HEK293T (cell line): ENCODE results near the gene PLD5.

Source experiments
- CTCF ChIA-PET: fragments of 350-600 bp; formaldehyde crosslinking; extraction: SDS; loops from one replicate; lab custom pipeline; 2021; ENCODE audit warnings: antibody characterized with exemption, inconsistent platforms; lab: Yijun Ruan, JAX
- POLR2A ChIA-PET: fragments of 350-600 bp; formaldehyde crosslinking; extraction: SDS; loops from one replicate; lab custom pipeline; 2020; ENCODE audit warnings: antibody characterized with exemption, inconsistent platforms; lab: Yijun Ruan, JAX
- DNase-seq: peaks from one replicate; pipeline ENCODE4 v3.0.0; 2012; ENCODE audit warnings: mixed read lengths; ENCODE audit errors: extremely low spot score
- ARNT ChIP-seq: fragments of 450-650 bp; IDR thresholded peaks from 2 replicates; pipeline ENCODE4 v1.6.1; 2017; ENCODE audit warnings: mild to moderate bottlenecking
- BHLHE40 ChIP-seq: fragments of 450-650 bp; IDR thresholded peaks from 2 replicates; pipeline ENCODE4 v1.6.1; 2016; ENCODE audit warnings: mild to moderate bottlenecking, moderate library complexity, borderline replicate concordance
- CTBP1 ChIP-seq: fragments of 450-650 bp; IDR thresholded peaks from 2 replicates; pipeline ENCODE4 v1.6.1; 2016; ENCODE audit warnings: borderline replicate concordance
- ELF4 ChIP-seq: fragments of 450-650 bp; IDR thresholded peaks from 2 replicates; pipeline ENCODE4 v1.6.1; 2017; ENCODE audit warnings: antibody characterized with exemption
- FOXA1 ChIP-seq: fragments of 450-650 bp; IDR thresholded peaks from 2 replicates; pipeline ENCODE4 v1.6.1; 2016; ENCODE audit warnings: mild to moderate bottlenecking
- FOXK2 ChIP-seq: fragments of 450-650 bp; IDR thresholded peaks from 2 replicates; pipeline ENCODE4 v1.6.1; 2016; ENCODE audit warnings: mild to moderate bottlenecking
- FOXM1 ChIP-seq: fragments of 450-650 bp; IDR thresholded peaks from 2 replicates; pipeline ENCODE4 v1.6.1; 2017; ENCODE audit warnings: mild to moderate bottlenecking, borderline replicate concordance
- HDGF ChIP-seq: fragments of 450-650 bp; IDR thresholded peaks from 2 replicates; pipeline ENCODE4 v1.6.1; 2017; ENCODE audit warnings: antibody characterized with exemption, borderline replicate concordance
- L3MBTL2 ChIP-seq: fragments of 450-650 bp; conservative IDR thresholded peaks from 2 replicates; pipeline ENCODE4 v1.6.1; 2016; ENCODE audit warnings: mild to moderate bottlenecking
- LEF1 ChIP-seq: fragments of 450-650 bp; IDR thresholded peaks from 2 replicates; pipeline ENCODE4 v1.6.1; 2017; ENCODE audit warnings: mild to moderate bottlenecking, borderline replicate concordance
- NFRKB ChIP-seq: fragments of 450-650 bp; IDR thresholded peaks from 2 replicates; pipeline ENCODE4 v1.6.1; 2016; ENCODE audit warnings: mild to moderate bottlenecking, moderate library complexity
- SP1 ChIP-seq: fragments of 450-650 bp; IDR thresholded peaks from 2 replicates; pipeline ENCODE4 v1.6.1; 2017
- SUZ12 ChIP-seq: fragments of 450-650 bp; IDR thresholded peaks from 2 replicates; pipeline ENCODE4 v1.6.1; 2016; ENCODE audit warnings: mild to moderate bottlenecking
- TARDBP ChIP-seq: fragments of 450-650 bp; IDR thresholded peaks from 2 replicates; pipeline ENCODE4 v1.6.1; 2016
- ZNF384 ChIP-seq: fragments of 450-650 bp; IDR thresholded peaks from 2 replicates; pipeline ENCODE4 v1.6.1; 2016
- TF ChIP-seq, protein P1 (sequence below): fragments of 450-650 bp; IDR thresholded peaks from 2 replicates; pipeline ENCODE4 v1.6.1; 2016

The PLD5 gene

GRCh38 chr1:242209063-242209462, 315.4 kb downstream of the PLD5 start:
- no peak for DNase-seq
- ChIA-PET POLR2A (no interaction called here), CTCF (no interaction called here)
- TF ChIP-seq, protein P1, sequence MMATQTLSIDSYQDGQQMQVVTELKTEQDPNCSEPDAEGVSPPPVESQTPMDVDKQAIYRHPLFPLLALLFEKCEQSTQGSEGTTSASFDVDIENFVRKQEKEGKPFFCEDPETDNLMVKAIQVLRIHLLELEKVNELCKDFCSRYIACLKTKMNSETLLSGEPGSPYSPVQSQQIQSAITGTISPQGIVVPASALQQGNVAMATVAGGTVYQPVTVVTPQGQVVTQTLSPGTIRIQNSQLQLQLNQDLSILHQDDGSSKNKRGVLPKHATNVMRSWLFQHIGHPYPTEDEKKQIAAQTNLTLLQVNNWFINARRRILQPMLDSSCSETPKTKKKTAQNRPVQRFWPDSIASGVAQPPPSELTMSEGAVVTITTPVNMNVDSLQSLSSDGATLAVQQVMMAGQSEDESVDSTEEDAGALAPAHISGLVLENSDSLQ, result no peak
- TF ChIP-seq NFRKB, result no peak
- TF ChIP-seq CTBP1, result no peak
- TF ChIP-seq L3MBTL2, result no peak
- TF ChIP-seq ARNT, result no peak
- no peak for TF ChIP-seq SP1
- TF ChIP-seq SUZ12, result no peak
- TF ChIP-seq BHLHE40, result no peak
- TF ChIP-seq ZNF384, result no peak

GRCh38 chr1:242208021-242208420, 316.5 kb downstream of the PLD5 start:
- CTCF ChIA-PET, result no interaction called here
- TF ChIP-seq L3MBTL2, result no peak
- no peak for TF ChIP-seq ARNT
- TF ChIP-seq SUZ12, result no peak
- no peak for TF ChIP-seq CTBP1
- TF ChIP-seq FOXM1, result no peak
- no peak for TF ChIP-seq ELF4
- TF ChIP-seq, protein P1, result no peak
- TF ChIP-seq FOXA1, result no peak
- no peak for TF ChIP-seq LEF1
- no peak for TF ChIP-seq SP1
- no peak for TF ChIP-seq NFRKB
- no peak for TF ChIP-seq ZNF384
- POLR2A ChIA-PET, result no interaction called here

GRCh38 chr1:242206994-242207393, 317.5 kb downstream of the PLD5 start:
- CTCF ChIA-PET, result interaction anchor here (0.6 kb wide), 1 partner anchor 29 kb away, joined by 3 read pairs; no protein-coding TSS in a partner anchor
- TF ChIP-seq ZNF384 (no peak), L3MBTL2 (no peak), TARDBP (no peak), CTBP1 (no peak), ELF4 (no peak), NFRKB (no peak), HDGF (no peak), ARNT (no peak), FOXK2 (no peak), SUZ12 (no peak), LEF1 (no peak), BHLHE40 (no peak), FOXA1 (no peak), FOXM1 (no peak), SP1 (no peak)
- TF ChIP-seq, protein P1, result no peak
- DNase-seq, result no peak
- POLR2A ChIA-PET, result no interaction called here

More at GRCh38 chr1:242208021-242208420, 316.5 kb downstream of the PLD5 start:
- DNase-seq, result no peak

- ChIA-PET POLR2A (no interaction called here), CTCF (no interaction called here)
- no peak for DNase-seq
- TF ChIP-seq LEF1 (no peak), SP1 (no peak), ELF4 (no peak), TARDBP (no peak), L3MBTL2 (no peak), FOXA1 (no peak), BHLHE40 (no peak), SUZ12 (no peak), NFRKB (no peak), ZNF384 (no peak), FOXM1 (no peak), ARNT (no peak), CTBP1 (no peak), FOXK2 (no peak), HDGF (no peak)
- TF ChIP-seq, protein P1, result no peak
Measured at GRCh38 chr1:242205622-242206489, 318.6 kb downstream of the PLD5 start.

GRCh38 chr1:242203262-242203661, 321.2 kb downstream of the PLD5 start:
- TF ChIP-seq FOXM1, result no peak
- TF ChIP-seq BHLHE40, result no peak
- TF ChIP-seq HDGF, result no peak
- no peak for DNase-seq
- CTCF ChIA-PET, result interaction anchor here (0.6 kb wide), 1 partner anchor 1679 kb away, joined by 3 read pairs; no protein-coding TSS in a partner anchor
- POLR2A ChIA-PET, result no interaction called here
